ENCODE data around the gene MRPS26.

DNA sequence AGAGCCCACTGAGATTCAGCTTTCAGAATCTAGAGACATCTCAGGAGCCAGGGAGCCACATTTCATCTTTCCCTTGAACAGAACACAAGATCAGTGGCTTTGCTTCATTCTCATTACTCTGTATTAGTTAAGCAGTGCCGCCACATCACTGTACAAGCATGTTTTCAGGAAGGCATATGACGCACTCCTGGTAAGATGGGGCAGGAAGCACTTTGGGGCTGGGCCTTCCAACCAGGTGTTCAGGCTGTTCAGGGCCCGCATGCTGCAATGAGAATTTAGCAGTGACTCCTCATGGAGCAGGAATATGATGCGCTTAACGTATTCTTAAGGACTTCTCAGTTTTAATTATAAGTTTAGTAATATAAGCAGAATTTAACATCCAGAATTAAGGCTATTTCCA lies 32.1 kb upstream of the MRPS26 start:
- TF ChIP-seq GATA2 (IDR thresholded peaks at IDR 0.05; ENCODE audit: low read depth, low read length), result no peak
- TF ChIP-seq GATA3 (IDR thresholded peaks at IDR 0.05; ENCODE audit: low read depth, low read length), result no peak

Measured in SH-SY5Y (cell line).